Stimulated activated CD4-positive, alpha-beta T cell treated with anti-CD3 and anti-CD28 coated beads, Interleukin-1b, Interleukin-23, amount 100 ng/mL, for 48 hours (primary cell): Measurements from ENCODE around the gene PSG1.

Experiments
- DNase-seq: peaks from one replicate; pipeline ENCODE4 v3.0.0-alpha.2; 2020

Gene PSG1

DNA sequence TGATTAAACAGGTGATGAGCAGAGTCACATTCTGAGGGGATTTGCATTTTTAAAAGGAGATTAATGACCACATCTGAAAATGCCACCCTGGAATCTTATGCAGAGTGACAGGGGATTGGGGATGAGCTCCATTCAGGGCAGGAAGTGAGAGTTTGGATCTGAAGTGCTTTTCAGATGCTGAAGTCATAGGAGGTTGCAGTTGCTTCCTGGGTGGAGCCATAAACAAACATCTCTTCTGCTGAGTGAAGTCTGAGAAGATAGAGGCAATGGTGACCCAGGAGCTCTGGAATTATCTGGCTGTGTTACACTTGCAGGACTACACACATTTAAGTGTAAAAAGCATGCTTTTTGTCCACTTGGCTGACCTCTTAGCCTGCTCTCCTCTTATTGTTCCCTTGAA, 62.6 kb downstream of the PSG1 start:
- no peak for DNase-seq
